HepG2 (cell line): ENCODE measurements around the gene YIPF1. TPM values are rescaled to one million over a fixed set of nuclear protein-coding genes. Genes with fewer than 3 reads are reported as not detected.
A peak's percentile ranks its signal among the peaks of the same experiment; 100 is the strongest.

ENCODE experiments used
- AHDC1 ChIP-seq: sonication (generic); formaldehyde crosslinking; IDR thresholded peaks from 2 replicates; pipeline ENCODE4 v1.5.1; 2020; ENCODE audit warnings: mild to moderate bottlenecking, missing genetic modification reagents, borderline replicate concordance
- CEBPB ChIP-seq: IDR thresholded peaks from 2 replicates; pipeline ENCODE4 v1.6.1; 2011; ENCODE audit warnings: low read depth, low read length, improper control_type of control experiment, borderline replicate concordance
- HNRNPH1 ChIP-seq: fragments of 200-400 bp; formaldehyde crosslinking; optimal IDR thresholded peaks from 2 replicates; pipeline ENCODE3; 2017; ENCODE audit warnings: mild to moderate bottlenecking, low read depth, low read length
- HNRNPL ChIP-seq: fragments of 200-400 bp; formaldehyde crosslinking; IDR thresholded peaks from 2 replicates; pipeline ENCODE4 v1.6.1; 2017; ENCODE audit warnings: mild to moderate bottlenecking, low read depth, low read length
- HOXA5 ChIP-seq: sonication (generic); formaldehyde crosslinking; IDR thresholded peaks from 2 replicates; pipeline ENCODE4 v1.4.0; 2020; ENCODE audit warnings: missing genetic modification reagents
- KAT2B ChIP-seq: fragments of 150-350 bp; IDR thresholded peaks from 2 replicates; pipeline ENCODE4 v1.6.1; 2014; ENCODE audit warnings: low read depth, low read length, borderline replicate concordance
- KMT2A ChIP-seq: sonication (generic); formaldehyde crosslinking; IDR thresholded peaks from 2 replicates; pipeline ENCODE4 v1.4.0; 2020; ENCODE audit warnings: missing genetic modification reagents
- NR2F1 ChIP-seq, 2 experiments: fragments of 450-650 bp in 1 of 2; formaldehyde crosslinking in 1 of 2; IDR thresholded peaks; 2 replicates each; pipeline versions ENCODE4 v1.5.0 to v1.6.1; 2016 to 2020; ENCODE audit warnings: mild to moderate bottlenecking in 1 of 2, missing compliant biosample characterization in 1 of 2, missing genetic modification reagents in 1 of 2, moderate library complexity in 1 of 2
- PHF21A ChIP-seq: sonication (generic); formaldehyde crosslinking; IDR thresholded peaks from 2 replicates; pipeline ENCODE4 v1.5.0; 2020; ENCODE audit warnings: mild to moderate bottlenecking, missing genetic modification reagents
- SALL1 ChIP-seq: sonication (generic); formaldehyde crosslinking; IDR thresholded peaks from 2 replicates; pipeline ENCODE4 v1.8.0; 2022; ENCODE audit warnings: mild to moderate bottlenecking, missing genetic modification reagents
- SIX1 ChIP-seq: sonication (generic); formaldehyde crosslinking; IDR thresholded peaks from 2 replicates; pipeline ENCODE4 v1.4.0; 2020; ENCODE audit warnings: missing genetic modification reagents, borderline replicate concordance
- ZBED4 ChIP-seq: sonication (generic); formaldehyde crosslinking; IDR thresholded peaks from 2 replicates; pipeline ENCODE4 v1.4.0; 2020; ENCODE audit warnings: missing genetic modification reagents, borderline replicate concordance
- ZNF431 ChIP-seq: sonication (generic); formaldehyde crosslinking; IDR thresholded peaks from 2 replicates; pipeline ENCODE4 v1.9.0; 2022; ENCODE audit warnings: missing genetic modification reagents, low read depth, mild to moderate bottlenecking, borderline replicate concordance
- ZNF484 ChIP-seq: sonication (generic); formaldehyde crosslinking; IDR thresholded peaks from 2 replicates; pipeline ENCODE4 v1.5.1; 2020; ENCODE audit warnings: mild to moderate bottlenecking, low read depth, missing genetic modification reagents, borderline replicate concordance
- ZNF607 ChIP-seq: sonication (generic); formaldehyde crosslinking; IDR thresholded peaks from 2 replicates; pipeline ENCODE4 v1.5.1; 2020; ENCODE audit warnings: missing genetic modification reagents, mild to moderate bottlenecking, borderline replicate concordance
- ZNF615 ChIP-seq: sonication (generic); formaldehyde crosslinking; IDR thresholded peaks from 2 replicates; pipeline ENCODE4 v1.5.0; 2020; ENCODE audit warnings: mild to moderate bottlenecking, missing genetic modification reagents, borderline replicate concordance
- ZNF790 ChIP-seq: sonication (generic); formaldehyde crosslinking; IDR thresholded peaks from 2 replicates; pipeline ENCODE4 v1.8.0; 2022; ENCODE audit warnings: missing genetic modification reagents, mild to moderate bottlenecking, borderline replicate concordance
- ZZZ3 ChIP-seq: sonication (generic); formaldehyde crosslinking; IDR thresholded peaks from 2 replicates; pipeline ENCODE4 v1.4.0; 2020; ENCODE audit warnings: missing genetic modification reagents, mild to moderate bottlenecking, borderline replicate concordance
- polyA plus RNA-seq, 8 experiments: library from polyadenylated mRNA; depleted of rRNA in 3 of 8; stranded (reverse) in 7 of 8; unstranded in 1 of 8; fragments of >200 nt; fragmentation: Illumina TruSeq in 4 of 8; extraction: Trizol in 4 of 8; gene quantifications; 2 replicates each; pipeline versions ENCODE4 v1.2.1 to v1.2.3, GENCODE V29; 2011 to 2016; ENCODE audit warnings: low read depth in 4 of 8, missing spikeins in 1 of 8, mixed read lengths in 1 of 8; ENCODE audit not compliant: insufficient read depth in 1 of 8
- total RNA-seq, 5 experiments: library from RNA; depleted of rRNA; stranded (reverse); fragments of >200 nt; fragmentation: Illumina TruSeq; extraction: Trizol; gene quantifications; 2 replicates each; pipeline ENCODE4 v1.2.3, GENCODE V29; 2016; ENCODE audit warnings: low read depth in 1 of 5
- TF ChIP-seq, protein P1 (sequence below): sonication (generic); formaldehyde crosslinking; conservative IDR thresholded peaks from 2 replicates; pipeline ENCODE4 v1.4.0; 2020; ENCODE audit warnings: missing genetic modification reagents

Gene YIPF1
- total and polyA plus RNA-seq, 2 of the 13 experiments (the other 11 are each of a cell fraction or from before 2014, with no cell fraction given), result 21.1 to 31.9 TPM

GRCh38 chr1:53909946-53910345, 20.3 kb upstream of the YIPF1 start (continued):
- TF ChIP-seq ZBED4 (CRISPR knock-in tag) (no peak), CEBPB (peak; percentile 59; the same call in 1 of the 2 replicates), SIX1 (CRISPR knock-in tag) (no peak), HNRNPH1 (no peak), NR2F1 (CRISPR knock-in tag; IDR thresholded peaks at IDR 0.05) (peak; percentile 56 to 85; a peak in 3 of 4 replicates), ZNF607 (no peak), ZNF431 (CRISPR knock-in tag) (no peak), ZNF615 (CRISPR knock-in tag) (no peak), PHF21A (CRISPR knock-in tag) (peak; percentile 67; the same call in 1 of the 2 replicates), SALL1 (CRISPR knock-in tag) (peak; percentile 44), AHDC1 (CRISPR knock-in tag) (no peak), KMT2A (CRISPR knock-in tag) (no peak), ZNF484 (no peak), ZNF790 (CRISPR knock-in tag) (no peak), HNRNPL (no peak), KAT2B (no peak), ZZZ3 (no peak), HOXA5 (CRISPR knock-in tag) (no peak)
- TF ChIP-seq, protein P1, sequence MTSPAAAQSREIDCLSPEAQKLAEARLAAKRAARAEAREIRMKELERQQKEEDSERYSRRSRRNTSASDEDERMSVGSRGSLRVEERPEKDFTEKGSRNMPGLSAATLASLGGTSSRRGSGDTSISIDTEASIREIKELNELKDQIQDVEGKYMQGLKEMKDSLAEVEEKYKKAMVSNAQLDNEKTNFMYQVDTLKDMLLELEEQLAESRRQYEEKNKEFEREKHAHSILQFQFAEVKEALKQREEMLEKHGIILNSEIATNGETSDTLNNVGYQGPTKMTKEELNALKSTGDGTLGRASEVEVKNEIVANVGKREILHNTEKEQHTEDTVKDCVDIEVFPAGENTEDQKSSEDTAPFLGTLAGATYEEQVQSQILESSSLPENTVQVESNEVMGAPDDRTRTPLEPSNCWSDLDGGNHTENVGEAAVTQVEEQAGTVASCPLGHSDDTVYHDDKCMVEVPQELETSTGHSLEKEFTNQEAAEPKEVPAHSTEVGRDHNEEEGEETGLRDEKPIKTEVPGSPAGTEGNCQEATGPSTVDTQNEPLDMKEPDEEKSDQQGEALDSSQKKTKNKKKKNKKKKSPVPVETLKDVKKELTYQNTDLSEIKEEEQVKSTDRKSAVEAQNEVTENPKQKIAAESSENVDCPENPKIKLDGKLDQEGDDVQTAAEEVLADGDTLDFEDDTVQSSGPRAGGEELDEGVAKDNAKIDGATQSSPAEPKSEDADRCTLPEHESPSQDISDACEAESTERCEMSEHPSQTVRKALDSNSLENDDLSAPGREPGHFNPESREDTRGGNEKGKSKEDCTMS, result no peak
